HG02798 (cell line): ENCODE results near the gene HCST.
A peak's percentile ranks its signal among the peaks of the same experiment; 100 is the strongest.
"Not testable (repeated sequence)": the region's sequence is repeated elsewhere in the genome, so short reads cannot be mapped to it uniquely, and the experiment has no call there.

Experiments
- ATAC-seq: cut with Tn5 transposase; IDR thresholded peaks from one replicate; pipeline ENCODE4 v1.9.1; 2021; ENCODE audit warnings: mild to moderate bottlenecking; ENCODE audit not compliant: unreplicated experiment, poor library complexity

Gene HCST

DNA sequence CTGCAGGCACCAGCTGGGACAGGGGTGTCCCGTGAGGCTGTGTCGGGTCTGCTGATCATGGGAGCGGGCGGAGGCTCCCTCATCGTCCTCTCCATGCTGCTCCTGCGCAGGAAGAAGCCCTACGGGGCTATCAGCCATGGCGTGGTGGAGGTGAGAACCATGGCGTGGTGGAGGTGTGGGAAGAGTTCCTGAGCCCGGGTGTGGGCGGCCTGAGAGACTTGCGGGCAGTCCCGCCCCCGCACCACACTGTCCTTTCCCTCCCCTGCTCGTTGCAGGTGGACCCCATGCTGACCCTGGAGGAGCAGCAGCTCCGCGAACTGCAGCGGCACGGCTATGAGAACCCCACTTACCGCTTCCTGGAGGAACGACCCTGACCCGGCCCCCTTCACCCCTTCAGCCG is 23.3 kb upstream of the HCST start:
- ATAC-seq: no peak

DNA sequence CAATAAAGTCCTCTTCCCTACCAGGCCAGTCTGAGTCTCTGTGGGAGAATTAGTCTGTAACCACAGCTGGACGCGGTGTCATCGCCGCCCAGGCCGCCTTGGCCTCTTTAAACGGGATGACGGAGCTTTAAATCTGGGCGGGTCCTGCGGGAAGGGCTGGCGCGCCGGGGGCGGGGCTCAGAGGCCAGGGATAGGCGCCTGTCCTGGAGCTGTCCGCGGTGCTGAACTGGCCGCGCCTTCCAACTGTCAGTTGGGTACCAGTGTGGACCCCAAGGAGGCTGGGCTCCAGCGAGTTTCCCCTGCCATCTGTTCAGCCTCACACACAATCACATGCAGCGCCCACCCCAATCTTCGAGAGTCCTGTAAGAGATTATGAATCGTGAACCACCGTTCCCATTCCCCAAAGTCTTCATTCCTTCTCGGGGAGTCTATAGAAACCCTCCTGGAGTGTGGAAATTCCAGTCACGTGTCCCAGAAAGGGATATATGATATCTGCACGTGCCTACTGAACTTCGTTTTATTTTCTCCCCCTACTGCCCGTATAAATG is 22.5 kb upstream of the HCST start:
- no peak for ATAC-seq

DNA sequence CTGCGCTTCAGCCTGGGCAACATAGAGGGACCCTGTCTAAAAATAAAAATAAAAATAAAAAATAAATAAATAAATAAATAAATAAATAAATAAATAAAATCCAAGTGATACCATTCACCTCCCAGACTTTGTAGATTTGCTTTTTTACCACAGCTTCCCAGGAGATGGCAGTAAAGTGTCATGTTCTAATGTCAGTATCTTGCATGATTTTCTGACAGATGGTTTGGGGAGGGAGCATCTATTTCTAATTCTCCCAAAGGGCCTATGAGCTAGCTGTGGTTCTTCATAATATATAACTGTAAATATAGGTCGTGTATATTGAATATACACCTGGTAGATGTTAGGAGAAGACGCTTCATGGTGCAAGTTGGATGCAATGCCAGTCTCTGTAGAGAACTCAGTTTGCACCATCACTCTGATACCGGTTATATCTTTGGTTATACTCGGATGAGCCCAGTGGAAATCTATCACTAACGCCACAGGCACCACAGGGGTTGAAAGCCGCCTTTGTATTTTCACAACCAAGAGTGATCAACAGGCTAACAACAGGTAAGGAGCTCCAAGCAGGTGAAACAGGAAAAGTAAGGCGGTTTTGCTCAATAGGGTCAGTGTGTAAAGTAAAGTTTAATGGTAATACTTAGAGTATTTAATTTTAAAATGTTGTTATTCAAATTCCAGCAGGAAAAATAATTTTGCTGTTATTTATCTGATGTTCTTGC is 20.1 kb upstream of the HCST start:
- ATAC-seq: no peak

GRCh38 chr19:35883882-35884281 is 18.4 kb upstream of the HCST start:
- no peak for ATAC-seq

- no peak for ATAC-seq
Observed at GRCh38 chr19:35885225-35885738, 17.0 kb upstream of the HCST start.

- no peak for ATAC-seq
Observed at GRCh38 chr19:35885904-35886303, 16.4 kb upstream of the HCST start.

- ATAC-seq: no peak
Observed at GRCh38 chr19:35887197-35887596, 15.1 kb upstream of the HCST start.

DNA sequence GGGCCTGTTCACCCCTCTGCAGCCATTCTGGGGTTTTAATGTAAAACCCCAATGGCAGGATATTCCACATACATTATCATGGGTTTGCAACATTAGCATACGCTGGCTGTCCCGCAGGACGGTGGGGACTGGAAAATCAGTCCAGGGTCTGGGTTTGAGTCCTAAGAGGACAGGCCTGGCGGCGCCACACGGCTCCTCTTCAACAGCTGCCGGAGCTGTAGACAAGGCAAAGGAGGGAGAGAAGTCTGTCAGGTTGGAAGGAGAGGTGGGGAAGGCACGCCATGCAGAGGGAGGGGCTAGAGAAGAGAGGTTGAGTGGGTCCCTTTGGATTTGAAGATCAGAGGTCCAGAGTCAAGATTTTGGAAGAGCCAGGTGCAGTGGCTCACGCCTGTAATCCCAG is 13.9 kb upstream of the HCST start:
- no peak for ATAC-seq

DNA sequence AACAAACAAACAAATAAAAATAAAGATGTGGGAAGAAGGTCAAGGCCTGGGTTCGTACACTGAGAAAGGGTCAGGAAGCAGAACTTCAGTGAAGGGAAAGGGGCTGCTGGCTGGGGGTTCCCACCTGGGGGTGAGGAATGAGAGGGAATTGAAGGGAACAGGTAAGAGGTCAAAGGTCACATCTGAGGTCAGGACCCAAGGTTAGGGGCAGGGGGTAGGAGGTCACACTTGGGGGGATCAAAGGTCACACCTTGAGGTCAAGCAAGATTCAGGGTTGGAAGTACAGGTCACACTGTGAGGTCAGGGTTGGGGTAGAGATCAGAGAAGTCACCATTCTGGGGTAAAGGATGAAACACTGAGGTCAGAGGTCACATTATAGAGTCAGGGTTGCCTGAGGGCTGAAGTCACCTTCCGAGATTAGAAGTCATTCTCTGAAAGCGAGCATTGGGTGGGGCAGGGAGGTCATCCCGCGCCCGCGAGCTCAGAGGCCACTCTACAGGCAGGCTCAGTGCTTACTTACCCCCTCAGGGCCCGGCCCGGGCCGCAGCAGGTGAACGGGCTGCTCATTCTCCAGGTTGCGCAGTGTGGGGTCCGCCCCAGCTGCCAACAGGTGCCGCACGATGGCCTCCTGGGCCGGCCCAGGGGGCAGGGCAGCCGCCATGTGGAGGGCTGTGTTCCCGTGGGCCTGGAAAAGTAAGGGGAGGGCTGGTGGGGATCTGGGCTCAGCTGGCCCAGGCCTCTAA is 12.8 kb upstream of the HCST start:
- ATAC-seq: no peak

DNA sequence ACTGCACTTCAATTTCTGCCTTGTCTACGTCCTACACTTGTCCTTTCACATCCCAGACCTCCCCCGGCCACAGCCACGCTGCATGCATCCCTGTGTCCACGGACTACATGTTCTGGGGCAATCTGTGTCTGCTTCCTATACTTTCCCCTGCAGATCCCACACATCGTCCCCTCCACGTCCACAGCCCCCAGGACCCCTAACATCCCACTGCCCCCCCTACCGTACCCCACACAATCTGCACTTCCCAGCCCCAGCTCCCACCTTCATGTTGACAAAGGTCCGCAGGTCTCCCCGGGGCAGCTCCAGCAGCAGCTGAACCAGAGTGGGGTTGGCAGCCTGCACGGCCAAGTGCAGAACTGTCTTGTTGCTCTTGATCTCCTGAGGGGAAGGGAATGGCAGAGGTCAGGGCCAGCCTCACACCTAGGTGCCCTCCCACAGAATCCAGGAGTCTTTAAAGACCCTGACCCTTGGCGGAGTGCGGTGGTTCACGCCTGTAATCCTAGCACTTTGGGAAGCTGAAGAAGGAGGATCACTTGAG is 12.1 kb upstream of the HCST start:
- ATAC-seq: no peak

DNA sequence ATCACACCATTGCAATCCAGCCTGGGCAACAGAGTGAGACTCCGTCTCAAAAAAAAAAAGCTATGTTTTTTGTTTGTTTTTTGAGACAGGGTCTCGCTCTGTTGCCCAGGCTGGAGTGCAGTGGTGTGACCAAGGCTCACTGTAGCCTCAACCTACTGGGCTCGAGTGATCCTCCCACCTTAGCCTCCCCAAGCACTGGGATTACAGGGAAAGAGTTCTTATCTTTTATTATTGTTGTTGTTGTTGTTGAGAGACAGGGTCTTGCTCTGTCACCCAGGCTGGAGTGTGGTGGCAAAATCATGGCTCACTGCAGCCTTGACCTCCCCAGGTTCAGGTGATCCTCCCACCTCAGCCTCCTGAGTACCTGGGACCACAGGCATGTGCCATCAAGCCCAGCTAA is 10.5 kb upstream of the HCST start:
- ATAC-seq: not testable (repeated sequence)

GRCh38 chr19:35894342-35894741 is 8.0 kb upstream of the HCST start:
- ATAC-seq: no peak

DNA sequence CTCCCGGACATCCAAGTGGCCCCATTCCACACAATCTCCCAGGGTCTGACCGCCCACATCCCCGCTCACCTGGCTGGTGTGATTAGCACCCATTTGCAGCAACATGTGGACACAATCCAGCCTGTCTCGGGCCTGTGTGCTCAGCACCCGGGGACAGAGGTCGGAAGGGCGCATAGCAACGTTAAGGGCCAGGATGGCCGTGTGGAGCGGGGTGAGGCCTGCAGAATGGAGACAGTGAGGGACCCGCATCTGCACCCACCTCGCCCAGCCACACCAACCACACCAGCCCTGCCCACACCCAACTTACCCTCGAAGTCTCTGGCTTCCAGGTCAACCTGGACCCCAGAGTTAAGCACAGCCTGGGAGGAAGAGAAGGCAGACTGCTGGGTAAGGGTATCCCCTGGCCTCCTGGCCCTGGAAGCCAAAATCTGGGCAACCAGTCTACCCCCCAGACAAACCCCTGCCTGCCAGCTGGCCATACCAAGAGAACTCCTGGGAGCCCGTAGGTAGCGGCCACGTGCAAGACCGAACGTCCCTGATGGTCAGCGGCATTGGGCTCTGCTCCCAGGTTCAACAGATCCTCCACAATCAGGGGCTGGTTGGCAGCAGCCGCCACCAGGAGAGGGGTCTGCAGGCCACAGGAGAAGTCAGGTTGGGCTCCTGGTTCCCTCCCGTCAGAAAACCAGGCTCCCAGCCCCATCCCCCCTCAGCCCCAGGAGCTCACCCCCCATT is 6.3 kb upstream of the HCST start:
- no peak for ATAC-seq

- no peak for ATAC-seq
Observed at GRCh38 chr19:35896643-35897040, 5.7 kb upstream of the HCST start.

DNA sequence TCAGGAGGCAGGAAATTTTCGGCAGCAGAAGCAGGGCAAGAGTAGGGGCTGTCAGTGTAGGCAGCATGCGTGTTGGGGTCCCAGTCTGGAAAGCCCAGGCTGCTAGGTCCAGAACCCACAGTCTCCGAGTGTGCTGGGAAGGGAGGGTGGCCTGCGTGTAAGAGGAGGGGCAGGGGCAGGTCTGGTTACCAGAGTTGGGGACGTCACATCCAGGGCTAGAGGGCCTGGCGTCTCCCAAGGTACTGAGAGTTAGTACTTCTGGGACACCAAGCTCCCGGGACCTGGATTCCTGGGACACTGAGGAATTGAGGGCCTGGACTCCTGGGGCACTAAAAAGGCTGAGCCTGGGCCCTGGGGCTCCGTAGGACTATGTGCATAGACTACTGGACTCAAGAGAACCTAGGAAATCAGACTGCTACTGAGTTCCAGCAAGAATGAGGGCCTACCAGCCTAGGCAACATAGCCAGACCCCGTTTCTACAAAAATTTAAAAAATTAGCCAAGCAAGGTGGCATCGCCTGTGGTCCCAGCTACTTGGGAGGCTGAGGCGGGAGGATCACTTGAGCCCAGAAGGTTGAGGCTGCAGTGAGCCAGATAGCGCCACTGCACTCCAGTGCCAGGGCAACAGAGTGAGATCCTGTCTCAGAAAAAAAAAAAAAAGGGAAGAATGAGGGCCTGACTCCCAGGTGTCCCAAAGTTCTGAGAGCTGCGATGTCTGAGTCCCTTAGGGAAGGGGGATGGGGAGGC is 4.5 kb upstream of the HCST start:
- ATAC-seq: no peak

DNA sequence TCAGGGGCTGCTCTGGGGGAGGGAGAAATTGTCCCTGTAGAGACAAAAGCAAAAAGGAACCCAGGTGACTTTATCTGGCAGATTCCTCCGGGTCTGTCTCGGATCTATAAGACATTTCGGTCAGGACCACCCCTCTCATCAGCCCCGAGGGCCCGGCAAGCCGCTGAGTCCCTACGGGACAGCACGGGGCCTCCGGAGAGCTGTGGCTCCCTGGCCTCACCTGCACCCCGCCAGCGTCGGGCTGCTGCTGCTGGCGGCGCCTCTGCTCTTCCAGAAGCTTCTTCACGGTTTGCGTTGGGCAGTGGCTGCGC is 3.9 kb upstream of the HCST start:
- no peak for ATAC-seq

DNA sequence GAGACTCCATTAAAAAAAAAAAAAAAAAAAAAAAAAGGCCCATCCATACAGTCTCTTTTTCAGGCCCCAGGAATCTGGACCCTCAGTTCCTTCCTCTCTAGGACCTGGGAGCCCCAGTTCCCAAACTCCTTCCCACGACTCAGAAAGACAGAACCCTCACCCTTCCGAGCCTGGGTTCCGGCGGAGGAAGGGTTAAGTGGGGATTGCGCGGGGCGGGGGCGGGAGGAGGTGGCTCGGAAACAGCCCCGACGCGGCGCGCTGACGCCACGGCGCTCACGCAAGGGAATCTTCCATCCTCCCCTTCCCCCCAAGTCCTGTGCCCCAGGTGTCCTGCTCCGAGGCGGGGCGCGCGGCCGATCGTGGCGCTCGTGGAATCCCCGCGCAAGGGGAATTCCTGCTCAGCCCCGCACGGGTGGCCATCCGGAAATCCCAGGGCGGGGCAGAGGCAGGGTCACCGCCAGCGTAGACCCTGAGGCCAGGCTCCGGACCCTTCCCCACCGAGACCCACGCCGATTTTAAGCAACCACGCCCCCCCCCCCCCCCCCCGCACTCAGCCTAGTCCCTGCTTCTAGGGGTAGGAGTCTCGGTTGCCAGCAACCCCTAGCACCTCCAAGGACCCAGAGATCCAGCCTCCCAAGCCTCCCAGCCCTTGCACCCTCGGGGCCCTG is 2.6 kb upstream of the HCST start:
- peak; percentile 63 for ATAC-seq

DNA sequence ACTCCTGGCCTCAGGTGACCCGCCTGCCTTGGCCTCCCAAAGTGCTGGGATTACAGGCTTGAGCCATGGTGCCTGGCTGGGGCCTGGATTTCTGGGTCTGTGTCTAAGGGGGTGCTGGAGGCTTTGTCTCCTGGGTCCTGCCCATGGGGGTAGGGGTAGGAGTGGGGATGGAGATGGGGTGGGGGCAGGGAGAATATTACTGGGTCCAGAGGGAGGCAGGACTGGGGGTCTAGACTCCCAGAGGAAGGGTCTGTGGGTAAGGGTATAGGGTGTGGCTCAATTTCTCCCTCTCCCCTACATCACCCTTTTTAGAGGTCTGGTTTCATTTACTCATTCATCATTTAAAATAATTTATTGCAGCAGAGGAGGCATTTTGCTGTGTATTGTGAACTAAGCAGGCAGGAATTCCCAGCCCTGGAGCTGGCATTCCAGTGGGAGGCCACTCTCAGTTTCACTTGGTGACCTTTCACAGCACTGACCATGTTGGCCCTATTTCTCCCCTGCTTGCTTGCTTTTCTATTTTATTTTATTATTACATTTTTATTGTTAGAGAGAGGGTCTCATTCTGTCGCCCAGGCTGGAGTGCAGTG is 1.2 kb upstream of the HCST start:
- no peak for ATAC-seq

GRCh38 chr19:35902870-35903475 is 644 bp downstream of the HCST start:
- ATAC-seq: no peak
